ENCODE data around the gene EIF2S2.

EIF2S2 gene

GRCh38 chr20:34120213-34120612 lies 8.2 kb upstream of the EIF2S2 start:
- Histone ChIP-seq H3K9me3 (ENCODE audit: control insufficient read depth, low read length) (no peaks in the 10 kb centered on the region), H3K4me3 (ENCODE audit: extremely low read depth, insufficient read depth, low read length, poor library complexity, severe bottlenecking) (no peak overlapping the region), H3K27ac (ENCODE audit: low read depth, low read length, severe bottlenecking) (no peak overlapping the region), H3K4me1 (ENCODE audit: control insufficient read depth, insufficient read depth, low read length, poor library complexity, severe bottlenecking) (peaks cover 8% of the 10 kb centered on the region), H3K36me3 (ENCODE audit: control insufficient read depth, insufficient read depth, low read length) (no peaks in the 10 kb centered on the region)
- WGBS, 2 experiments (ENCODE audit: insufficient coverage in 2 of 2), result 70 to 81% methylated on average over 2 of the region's 2 CpGs

DNA sequence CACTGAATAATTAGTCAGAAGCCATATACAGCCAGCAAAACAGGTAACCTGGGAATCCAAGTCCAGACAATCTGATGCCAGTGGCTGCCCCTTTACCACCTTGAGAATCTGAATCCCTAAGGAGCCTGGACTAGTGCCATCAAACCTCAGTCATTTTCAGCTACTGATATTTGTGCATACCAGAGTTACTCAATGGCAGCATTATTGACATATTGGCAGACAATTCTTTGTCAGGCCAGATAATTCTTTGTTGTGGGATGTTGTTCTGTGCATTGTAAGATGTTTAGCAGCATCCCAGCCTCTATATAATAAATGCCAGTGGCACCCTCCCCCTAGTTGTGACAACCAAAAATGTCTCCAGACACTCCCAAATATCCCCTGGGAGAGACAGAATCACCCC lies 3.2 kb upstream of the EIF2S2 start:
- no peak overlapping the region for H3K4me3 ChIP-seq (ENCODE audit: extremely low read depth, insufficient read depth, low read length, poor library complexity, severe bottlenecking)
- H3K9me3 ChIP-seq (ENCODE audit: control insufficient read depth, low read length), result no peaks in the 10 kb centered on the region
- peaks cover 4% of the 10 kb centered on the region for H3K36me3 ChIP-seq (ENCODE audit: control insufficient read depth, insufficient read depth, low read length)
- H3K4me1 ChIP-seq (ENCODE audit: control insufficient read depth, insufficient read depth, low read length, poor library complexity, severe bottlenecking), result no peaks in the 10 kb centered on the region
- no peak overlapping the region for H3K27ac ChIP-seq (ENCODE audit: low read depth, low read length, severe bottlenecking)

- Histone ChIP-seq H3K36me3 (ENCODE audit: control insufficient read depth, insufficient read depth, low read length) (peaks cover 8% of the 10 kb centered on the region), H3K4me1 (ENCODE audit: control insufficient read depth, insufficient read depth, low read length, poor library complexity, severe bottlenecking) (no peaks in the 10 kb centered on the region), H3K27ac (ENCODE audit: low read depth, low read length, severe bottlenecking) (no peak overlapping the region), H3K9me3 (ENCODE audit: control insufficient read depth, low read length) (no peaks in the 10 kb centered on the region), H3K4me3 (ENCODE audit: extremely low read depth, insufficient read depth, low read length, poor library complexity, severe bottlenecking) (no peak overlapping the region)
- 93% methylated on average over 2 of the region's 4 CpGs for WGBS, 2 experiments (ENCODE audit: insufficient coverage in 2 of 2)
These were observed 2.8 kb upstream of the EIF2S2 start for GRCh38 chr20:34114809-34115208.

- Histone ChIP-seq H3K27ac (ENCODE audit: low read depth, low read length, severe bottlenecking) (peak overlapping the region; percentile 99), H3K9me3 (ENCODE audit: control insufficient read depth, low read length) (no peaks in the 10 kb centered on the region), H3K4me3 (ENCODE audit: extremely low read depth, insufficient read depth, low read length, poor library complexity, severe bottlenecking) (peak overlapping the region; percentile 99), H3K36me3 (ENCODE audit: control insufficient read depth, insufficient read depth, low read length) (peaks cover 30% of the 10 kb centered on the region), H3K4me1 (ENCODE audit: control insufficient read depth, insufficient read depth, low read length, poor library complexity, severe bottlenecking) (peaks cover 5% of the 10 kb centered on the region)
- 5 to 19% methylated on average over 11 to 15 of the region's 18 CpGs for WGBS, 2 experiments (ENCODE audit: insufficient coverage in 2 of 2)
These were observed 608 bp upstream of the EIF2S2 start for GRCh38 chr20:34112600-34113101.

DNA sequence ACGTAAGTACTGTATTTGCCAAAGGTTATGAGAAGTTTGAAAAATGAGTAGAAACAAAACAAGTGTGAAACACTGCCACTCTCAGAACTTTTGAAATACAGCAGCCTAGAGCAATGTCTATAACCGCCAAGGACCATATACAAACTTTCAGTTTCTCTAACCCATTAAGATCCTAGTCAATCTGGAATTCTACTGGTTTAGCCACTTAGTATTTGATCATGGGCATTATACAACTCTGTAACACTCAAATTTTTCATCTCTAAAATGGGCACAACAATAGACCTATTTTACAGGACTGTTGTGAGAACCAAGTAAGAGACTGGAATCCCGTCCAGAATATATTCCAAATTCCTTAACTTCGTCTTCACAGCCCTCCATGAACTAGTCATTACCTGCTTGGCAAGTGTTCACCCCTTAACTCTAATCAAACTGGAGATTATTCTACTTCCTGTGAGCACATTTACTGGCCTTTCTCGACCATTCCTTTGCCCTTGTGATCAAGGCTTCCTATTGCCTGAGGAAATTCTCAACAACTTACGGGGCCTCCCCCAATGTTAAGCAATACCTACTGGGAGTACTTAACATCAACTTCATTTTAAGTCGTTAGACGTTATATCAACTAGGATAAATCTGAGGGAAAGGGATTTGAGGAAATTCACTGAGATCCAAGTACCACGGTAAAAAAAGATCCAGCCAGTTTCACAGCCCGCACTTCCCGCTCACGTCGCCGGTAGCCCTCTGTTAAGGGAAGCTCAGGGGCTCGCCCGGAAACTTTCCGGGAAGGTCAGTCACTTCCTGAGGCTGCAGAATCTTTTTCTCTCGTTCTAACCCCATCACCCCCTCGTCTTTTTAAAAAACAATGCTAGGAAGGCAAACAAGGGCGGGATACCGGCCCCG lies 1.1 kb downstream of the EIF2S2 start:
- WGBS, 2 experiments (ENCODE audit: insufficient coverage in 2 of 2), result 4 to 5% methylated on average over 17 to 19 of the region's 22 CpGs
- peaks cover 5% of the 10 kb centered on the region for H3K4me1 ChIP-seq (ENCODE audit: control insufficient read depth, insufficient read depth, low read length, poor library complexity, severe bottlenecking)
- H3K36me3 ChIP-seq (ENCODE audit: control insufficient read depth, insufficient read depth, low read length), result peaks cover 46% of the 10 kb centered on the region
- no peaks in the 10 kb centered on the region for H3K9me3 ChIP-seq (ENCODE audit: control insufficient read depth, low read length)
- peak overlapping the region; percentile 99 for H3K4me3 ChIP-seq (ENCODE audit: extremely low read depth, insufficient read depth, low read length, poor library complexity, severe bottlenecking)
- H3K27ac ChIP-seq (ENCODE audit: low read depth, low read length, severe bottlenecking), result peak overlapping the region; percentile 99

GRCh38 chr20:34110025-34110744 lies 1.9 kb downstream of the EIF2S2 start:
- Histone ChIP-seq H3K27ac (ENCODE audit: low read depth, low read length, severe bottlenecking) (no peak overlapping the region), H3K36me3 (ENCODE audit: control insufficient read depth, insufficient read depth, low read length) (peaks cover 54% of the 10 kb centered on the region), H3K9me3 (ENCODE audit: control insufficient read depth, low read length) (no peaks in the 10 kb centered on the region), H3K4me3 (ENCODE audit: extremely low read depth, insufficient read depth, low read length, poor library complexity, severe bottlenecking) (peak overlapping the region; percentile 99), H3K4me1 (ENCODE audit: control insufficient read depth, insufficient read depth, low read length, poor library complexity, severe bottlenecking) (peaks cover 5% of the 10 kb centered on the region)
- WGBS, 2 experiments (ENCODE audit: insufficient coverage in 2 of 2), result 73 to 76% methylated on average over 6 to 7 of the region's 10 CpGs

- WGBS, 2 experiments (ENCODE audit: insufficient coverage in 2 of 2), result 94 to 96% methylated on average over 2 to 3 of the region's 6 CpGs
- Histone ChIP-seq H3K4me1 (ENCODE audit: control insufficient read depth, insufficient read depth, low read length, poor library complexity, severe bottlenecking) (peaks cover 5% of the 10 kb centered on the region), H3K4me3 (ENCODE audit: extremely low read depth, insufficient read depth, low read length, poor library complexity, severe bottlenecking) (no peak overlapping the region), H3K27ac (ENCODE audit: low read depth, low read length, severe bottlenecking) (no peak overlapping the region), H3K36me3 (ENCODE audit: control insufficient read depth, insufficient read depth, low read length) (peaks cover 60% of the 10 kb centered on the region), H3K9me3 (ENCODE audit: control insufficient read depth, low read length) (no peaks in the 10 kb centered on the region)
These were observed 2.6 kb downstream of the EIF2S2 start for GRCh38 chr20:34109442-34109841.

- Histone ChIP-seq H3K9me3 (ENCODE audit: control insufficient read depth, low read length) (no peaks in the 10 kb centered on the region), H3K27ac (ENCODE audit: low read depth, low read length, severe bottlenecking) (no peak overlapping the region), H3K4me3 (ENCODE audit: extremely low read depth, insufficient read depth, low read length, poor library complexity, severe bottlenecking) (no peak overlapping the region), H3K4me1 (ENCODE audit: control insufficient read depth, insufficient read depth, low read length, poor library complexity, severe bottlenecking) (peaks cover 5% of the 10 kb centered on the region), H3K36me3 (ENCODE audit: control insufficient read depth, insufficient read depth, low read length) (peaks cover 67% of the 10 kb centered on the region)
- 100% methylated on average over 1 to 2 of the region's 4 CpGs for WGBS, 2 experiments (ENCODE audit: insufficient coverage in 2 of 2)
These were observed 3.3 kb downstream of the EIF2S2 start for GRCh38 chr20:34108616-34109174.

GRCh38 chr20:34105978-34106675 lies 5.9 kb downstream of the EIF2S2 start:
- Histone ChIP-seq H3K9me3 (ENCODE audit: control insufficient read depth, low read length) (no peaks in the 10 kb centered on the region), H3K36me3 (ENCODE audit: control insufficient read depth, insufficient read depth, low read length) (peaks cover 93% of the 10 kb centered on the region), H3K27ac (ENCODE audit: low read depth, low read length, severe bottlenecking) (no peak overlapping the region), H3K4me3 (ENCODE audit: extremely low read depth, insufficient read depth, low read length, poor library complexity, severe bottlenecking) (no peak overlapping the region), H3K4me1 (ENCODE audit: control insufficient read depth, insufficient read depth, low read length, poor library complexity, severe bottlenecking) (peaks cover 5% of the 10 kb centered on the region)
- 100% methylated on average over 1 to 3 of the region's 3 CpGs for WGBS, 2 experiments (ENCODE audit: insufficient coverage in 2 of 2)

GRCh38 chr20:34104059-34104458 lies 8.0 kb downstream of the EIF2S2 start:
- Histone ChIP-seq H3K4me3 (ENCODE audit: extremely low read depth, insufficient read depth, low read length, poor library complexity, severe bottlenecking) (no peak overlapping the region), H3K27ac (ENCODE audit: low read depth, low read length, severe bottlenecking) (no peak overlapping the region), H3K4me1 (ENCODE audit: control insufficient read depth, insufficient read depth, low read length, poor library complexity, severe bottlenecking) (no peaks in the 10 kb centered on the region), H3K9me3 (ENCODE audit: control insufficient read depth, low read length) (no peaks in the 10 kb centered on the region), H3K36me3 (ENCODE audit: control insufficient read depth, insufficient read depth, low read length) (peaks cover 98% of the 10 kb centered on the region)
- 100% methylated on average over 2 to 3 of the region's 3 CpGs for WGBS, 2 experiments (ENCODE audit: insufficient coverage in 2 of 2)

Measured in mesodermal cell (in vitro differentiated cells).